Muscle layer of colon (tissue), 2 donors: ENCODE data around the gene CCDC85B.
A peak's percentile ranks its signal among the peaks of the same experiment; 100 is the strongest.

ENCODE experiments used
- H3K27ac ChIP-seq: one replicate; pipeline ENCODE4 v1.7.0; 2013; ENCODE audit warnings: low read depth, mild to moderate bottlenecking, low read length, moderate library complexity
- H3K27me3 ChIP-seq, 2 donors: one replicate each; pipeline ENCODE4 v1.7.0; 2013; ENCODE audit warnings: low read length in 2 of 2, mild to moderate bottlenecking in 2 of 2; ENCODE audit not compliant: insufficient read depth in 2 of 2, control insufficient read depth in 1 of 2
- H3K36me3 ChIP-seq: one replicate; pipeline ENCODE4 v1.7.0; 2013; ENCODE audit warnings: mild to moderate bottlenecking, low read length; ENCODE audit not compliant: insufficient read depth
- H3K4me1 ChIP-seq: one replicate; pipeline ENCODE4 v1.7.0; 2013; ENCODE audit warnings: mild to moderate bottlenecking, low read length; ENCODE audit not compliant: insufficient read depth
- H3K4me3 ChIP-seq, 2 donors: one replicate each; pipeline ENCODE4 v1.7.0; 2013; ENCODE audit warnings: low read length in 2 of 2, low read depth in 1 of 2, mild to moderate bottlenecking in 1 of 2, moderate library complexity in 1 of 2
- H3K9ac ChIP-seq: one replicate; pipeline ENCODE4 v1.7.0; 2013; ENCODE audit warnings: low read length
- H3K9me3 ChIP-seq: one replicate; pipeline ENCODE4 v1.7.0; 2013; ENCODE audit warnings: mild to moderate bottlenecking, low read length
- donor health status: abdominal sarcoma.
- donor health status: Adenocarcinoma of cecum.

CCDC85B gene

GRCh38 chr11:65871811-65872548, 18.5 kb upstream of the CCDC85B start:
- Histone ChIP-seq H3K9ac (peak overlapping the region; percentile 76), H3K27me3 (no peaks in the 10 kb centered on the region), H3K9me3 (no peaks in the 10 kb centered on the region), H3K27ac (peak overlapping the region; percentile 79), H3K36me3 (peaks cover 37% of the 10 kb centered on the region), H3K4me3 (peak overlapping the region; percentile 59 to 63), H3K4me1 (peaks cover 31% of the 10 kb centered on the region)

- Histone ChIP-seq H3K9me3 (no peaks in the 10 kb centered on the region), H3K4me1 (peaks cover 24% of the 10 kb centered on the region), H3K36me3 (peaks cover 29% of the 10 kb centered on the region), H3K27me3 (no peaks in the 10 kb centered on the region), H3K4me3 (peak within 1 kb of the TSS; percentile 59 to 76), H3K27ac (peak within 1 kb of the TSS; percentile 79), H3K9ac (peak within 1 kb of the TSS; percentile 76)
Measured at GRCh38 chr11:65872586-65873317, 17.7 kb upstream of the CCDC85B start, which contains the start of gene EFEMP2. Gene EFEMP2 (minus strand): TSS chr11:65872800. CDS start chr11:65872354, 446 bp downstream.

DNA sequence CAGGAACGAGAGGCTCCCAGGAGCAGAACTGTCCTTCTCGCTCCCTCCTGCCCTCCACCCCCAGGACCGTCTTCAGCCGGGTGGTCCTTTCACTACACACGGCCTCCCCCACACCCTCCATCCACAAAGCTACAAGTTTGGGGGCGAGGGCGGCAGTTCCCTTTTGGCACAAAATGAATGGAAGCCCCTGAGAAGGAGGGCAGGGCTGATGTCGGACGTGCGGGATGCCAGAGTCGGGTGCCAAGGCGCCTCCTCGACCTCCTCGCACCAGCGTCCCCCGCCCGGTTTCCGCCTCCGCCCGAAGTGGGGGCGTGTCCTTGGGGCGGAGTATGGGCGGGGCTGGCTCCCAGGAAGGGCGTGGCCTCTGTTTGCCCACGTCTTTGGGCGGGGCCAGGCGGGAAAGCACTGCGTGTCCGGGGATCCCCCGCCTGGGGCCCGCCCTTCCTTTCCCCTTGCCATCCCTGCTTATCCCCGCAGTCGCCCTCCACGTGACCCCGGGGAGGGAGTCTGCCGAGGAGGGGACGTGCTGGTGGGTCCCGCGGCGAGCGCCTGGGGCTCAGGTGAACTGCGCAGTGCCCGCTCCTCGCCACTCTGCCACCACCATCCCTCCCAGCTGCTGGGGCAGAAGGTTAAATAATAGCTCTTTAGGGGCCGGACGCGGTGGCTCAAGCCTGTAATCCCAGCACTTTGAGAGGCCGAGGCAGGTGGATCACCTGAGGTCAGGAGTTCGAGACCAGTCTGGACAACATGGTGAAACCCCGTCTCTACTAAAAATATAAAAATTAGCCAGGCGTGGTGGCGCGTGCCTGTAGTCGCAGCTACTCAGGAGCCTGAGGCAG, 16.9 kb upstream of the CCDC85B start:
- Histone ChIP-seq H3K9me3 (no peaks in the 10 kb centered on the region), H3K4me1 (peaks cover 20% of the 10 kb centered on the region), H3K27ac (peak overlapping the region; percentile 56), H3K27me3 (no peaks in the 10 kb centered on the region), H3K4me3 (peak overlapping the region; percentile 59 to 76), H3K36me3 (peaks cover 24% of the 10 kb centered on the region), H3K9ac (peak overlapping the region; percentile 46)

- Histone ChIP-seq H3K27ac (no peak within 1 kb of the TSS), H3K9me3 (no peaks in the 10 kb centered on the region), H3K27me3 (no peaks in the 10 kb centered on the region), H3K9ac (no peak within 1 kb of the TSS), H3K4me1 (peaks cover 6% of the 10 kb centered on the region), H3K36me3 (peaks cover 16% of the 10 kb centered on the region), H3K4me3 (no peak within 1 kb of the TSS)
Measured at GRCh38 chr11:65879617-65880016, 10.9 kb upstream of the CCDC85B start, which contains the start of gene CTSW. Gene CTSW (plus strand): TSS chr11:65879837. CDS start chr11:65879855, 18 bp downstream.

- Histone ChIP-seq H3K27ac (no peak overlapping the region), H3K27me3 (no peaks in the 10 kb centered on the region), H3K36me3 (peaks cover 18% of the 10 kb centered on the region), H3K4me1 (peaks cover 10% of the 10 kb centered on the region), H3K9me3 (no peaks in the 10 kb centered on the region), H3K4me3 (no peak overlapping the region), H3K9ac (no peak overlapping the region)
Measured at GRCh38 chr11:65880027-65880426, 10.4 kb upstream of the CCDC85B start.

DNA sequence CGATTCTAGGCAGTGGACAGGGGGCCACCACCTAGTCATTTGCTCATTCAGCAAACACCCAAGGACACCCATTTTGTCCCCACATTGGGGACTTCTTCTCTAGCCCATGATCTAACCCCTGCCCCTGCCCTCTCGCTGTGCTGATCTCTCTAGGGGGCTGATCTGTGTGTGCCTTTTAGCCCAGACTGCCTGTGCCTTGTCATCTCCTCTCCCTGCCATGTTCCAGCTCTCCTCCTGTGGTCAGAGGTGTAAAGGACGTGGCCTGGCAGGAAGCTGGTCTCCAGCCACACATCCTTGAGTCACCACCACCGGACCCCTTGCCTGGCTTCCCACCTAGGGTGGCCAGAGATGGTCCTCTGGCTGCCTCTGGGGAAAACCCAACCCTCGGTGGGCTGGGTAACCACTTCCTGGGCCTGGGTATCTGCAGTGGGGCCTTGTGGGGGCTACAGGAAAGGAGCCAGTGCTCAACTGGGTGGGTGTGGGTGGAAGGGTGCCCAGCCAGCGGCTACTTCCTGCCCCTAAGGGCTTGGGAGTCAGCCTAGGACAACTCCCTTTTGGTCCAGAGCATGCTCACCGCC, 9.5 kb upstream of the CCDC85B start:
- Histone ChIP-seq H3K9ac (no peak overlapping the region), H3K36me3 (peaks cover 27% of the 10 kb centered on the region), H3K27ac (no peak overlapping the region), H3K9me3 (no peaks in the 10 kb centered on the region), H3K4me1 (peaks cover 10% of the 10 kb centered on the region), H3K27me3 (no peaks in the 10 kb centered on the region), H3K4me3 (no peak overlapping the region)

DNA sequence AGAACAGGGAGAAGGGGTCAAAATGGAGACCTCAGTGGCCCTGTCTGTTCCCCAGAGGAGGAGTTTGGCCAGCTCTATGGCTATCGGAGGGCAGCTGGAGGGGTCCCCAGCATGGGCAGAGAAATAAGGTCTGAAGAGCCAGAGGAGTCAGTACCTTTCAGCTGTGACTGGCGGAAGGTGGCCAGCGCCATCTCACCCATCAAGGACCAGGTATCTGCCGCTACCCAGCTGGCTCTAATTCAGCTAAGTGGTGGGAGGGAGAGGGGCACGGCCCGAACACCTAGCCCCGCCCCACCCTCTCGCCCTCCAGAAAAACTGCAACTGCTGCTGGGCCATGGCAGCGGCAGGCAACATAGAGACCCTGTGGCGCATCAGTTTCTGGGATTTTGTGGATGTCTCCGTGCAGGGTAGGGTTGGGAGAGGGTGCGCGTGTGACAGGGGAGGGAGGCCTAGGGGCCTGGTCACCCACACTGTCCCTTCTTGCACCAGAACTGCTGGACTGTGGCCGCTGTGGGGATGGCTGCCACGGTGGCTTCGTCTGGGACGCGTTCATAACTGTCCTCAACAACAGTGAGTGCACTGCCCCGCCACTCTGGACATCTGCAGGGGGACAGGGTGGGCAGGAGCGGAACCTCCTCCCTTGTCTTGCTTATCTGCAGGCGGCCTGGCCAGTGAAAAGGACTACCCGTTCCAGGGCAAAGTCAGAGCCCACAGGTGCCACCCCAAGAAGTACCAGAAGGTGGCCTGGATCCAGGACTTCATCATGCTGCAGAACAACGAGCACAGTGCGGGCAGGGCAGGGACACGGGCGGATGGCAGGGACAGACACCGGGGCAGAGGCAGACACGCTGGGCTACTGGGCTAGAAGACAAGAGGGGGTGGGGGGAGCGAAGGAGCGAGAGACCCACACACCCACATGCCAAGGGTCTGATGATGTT, 8.1 kb upstream of the CCDC85B start:
- Histone ChIP-seq H3K4me3 (no peak overlapping the region), H3K36me3 (peaks cover 37% of the 10 kb centered on the region), H3K9me3 (no peaks in the 10 kb centered on the region), H3K27ac (no peak overlapping the region), H3K4me1 (peaks cover 19% of the 10 kb centered on the region), H3K9ac (no peak overlapping the region), H3K27me3 (no peaks in the 10 kb centered on the region)

DNA sequence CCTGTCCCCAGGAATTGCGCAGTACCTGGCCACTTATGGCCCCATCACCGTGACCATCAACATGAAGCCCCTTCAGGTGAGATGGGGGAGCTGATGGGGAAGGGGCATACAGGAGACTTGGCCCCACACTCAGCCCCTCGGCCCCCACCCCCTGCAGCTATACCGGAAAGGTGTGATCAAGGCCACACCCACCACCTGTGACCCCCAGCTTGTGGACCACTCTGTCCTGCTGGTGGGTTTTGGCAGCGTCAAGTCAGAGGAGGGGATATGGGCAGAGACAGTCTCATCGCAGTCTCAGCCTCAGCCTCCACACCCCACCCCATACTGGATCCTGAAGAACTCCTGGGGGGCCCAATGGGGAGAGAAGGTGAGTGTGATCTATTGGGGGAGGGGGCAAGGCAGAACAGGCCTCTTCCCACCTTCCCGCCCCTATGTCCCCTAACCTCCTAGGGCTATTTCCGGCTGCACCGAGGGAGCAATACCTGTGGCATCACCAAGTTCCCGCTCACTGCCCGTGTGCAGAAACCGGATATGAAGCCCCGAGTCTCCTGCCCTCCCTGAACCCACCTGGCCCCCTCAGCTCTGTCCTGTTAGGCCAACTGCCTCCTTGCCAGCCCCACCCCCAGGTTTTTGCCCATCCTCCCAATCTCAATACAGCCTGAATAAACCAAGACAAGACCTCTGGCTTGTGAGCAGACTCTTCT, 7.3 kb upstream of the CCDC85B start:
- Histone ChIP-seq H3K9ac (no peak overlapping the region), H3K4me3 (no peak overlapping the region), H3K36me3 (peaks cover 37% of the 10 kb centered on the region), H3K4me1 (peaks cover 24% of the 10 kb centered on the region), H3K27ac (no peak overlapping the region), H3K9me3 (no peaks in the 10 kb centered on the region), H3K27me3 (no peaks in the 10 kb centered on the region)

- Histone ChIP-seq H3K9me3 (no peaks in the 10 kb centered on the region), H3K36me3 (peaks cover 37% of the 10 kb centered on the region), H3K9ac (no peak overlapping the region), H3K27ac (no peak overlapping the region), H3K4me1 (peaks cover 29% of the 10 kb centered on the region), H3K27me3 (no peaks in the 10 kb centered on the region), H3K4me3 (no peak overlapping the region)
Measured at GRCh38 chr11:65883786-65884715, 6.4 kb upstream of the CCDC85B start.
